HepG2 (cell line): Measurements from ENCODE around the gene TMEM135. TPM values are rescaled to one million over a fixed set of nuclear protein-coding genes. Genes with fewer than 3 reads are reported as not detected.

Experiments used
- ATAC-seq: fragments of 200-7000 bp; cut with Tn5 transposase; 3 replicates; pipeline ENCODE4 v1.9.1; 2020; ENCODE audit warnings: mild to moderate bottlenecking, moderate library complexity
- BruUV-seq: library from RNA; stranded (reverse); fragments of 400-500 nt; replicated peaks from 2 replicates; lab custom pipeline; 2021; lab: Mats Ljungman, UMichigan
- CTCF ChIA-PET: fragments of 300-600 bp; formaldehyde crosslinking; extraction: SDS; loops from one replicate; lab custom pipeline; 2021; ENCODE audit warnings: low total read pairs, inconsistent platforms, low intra/inter-chr PET ratio; lab: Yijun Ruan, JAX
- POLR2A ChIA-PET: fragments of 350-600 bp; sonication (Branson Sonifier 250); formaldehyde crosslinking; loops from one replicate; lab custom pipeline; 2020; ENCODE audit warnings: antibody characterized with exemption, inconsistent platforms; lab: Yijun Ruan, JAX
- DNase-seq: peaks from one replicate; pipeline ENCODE4 v3.0.0-alpha.2; 2015; ENCODE audit warnings: low spot score
- FAIRE-seq: peaks from 3 replicates; lab custom pipeline; 2011; peaks lifted over from hg19 to GRCh38; lab: Jason Lieb, UNC
- H2AFZ ChIP-seq: one replicate; pipeline ENCODE4 v1.6.1; 2011; ENCODE audit warnings: low read length, inconsistent platforms
- H3K27ac ChIP-seq: fragments of 300-600 bp; 3 replicates; pipeline ENCODE4 v1.8.0; 2011; ENCODE audit warnings: mixed run types, mild to moderate bottlenecking, mixed read lengths, low read length, inconsistent platforms; ENCODE audit not compliant: insufficient read depth; ENCODE audit errors: extremely low read length
- H3K27me3 ChIP-seq, 2 experiments: fragments of 200-600 bp in 1 of 2; 2 replicates in 1 of 2; 3 replicates in 1 of 2; pipeline versions ENCODE4 v1.6.0 to v1.8.0; 2011; ENCODE audit warnings: low read length in 2 of 2, mild to moderate bottlenecking in 2 of 2, moderate library complexity in 2 of 2, inconsistent platforms in 1 of 2; ENCODE audit not compliant: insufficient read depth in 2 of 2, control insufficient read depth in 1 of 2
- H3K36me3 ChIP-seq, 2 experiments: fragments of 200-600 bp in 1 of 2; replicated peaks in 1 of 2; 2 replicates in 1 of 2; 3 replicates in 1 of 2; pipeline versions ENCODE4 v1.5.1 to v1.8.0; 2011; ENCODE audit warnings: low read length in 2 of 2, inconsistent platforms in 1 of 2; ENCODE audit not compliant: insufficient read depth in 2 of 2, control insufficient read depth in 1 of 2
- H3K4me1 ChIP-seq: 2 replicates; pipeline ENCODE4 v1.5.1; 2012; ENCODE audit warnings: low read length, inconsistent platforms; ENCODE audit not compliant: insufficient read depth
- H3K4me2 ChIP-seq: 2 replicates; pipeline ENCODE4 v1.6.0; 2011; ENCODE audit warnings: low read depth, low read length, inconsistent platforms
- H3K4me3 ChIP-seq, 3 experiments: fragments of 200-600 bp in 1 of 3; sonication (generic), shearing (Covaris generic) in 1 of 3; replicated peaks in 1 of 3; 2 replicates each; pipeline ENCODE4 v1.5.1; 2011 to 2016; ENCODE audit warnings: low read length in 3 of 3, inconsistent platforms in 2 of 3, low read depth in 2 of 3, mild to moderate bottlenecking in 2 of 3, control low read depth in 1 of 3, mixed read lengths in 1 of 3; ENCODE audit not compliant: insufficient read depth in 1 of 3
- H3K79me2 ChIP-seq: one replicate; pipeline ENCODE4 v1.6.1; 2011; ENCODE audit warnings: low read length, inconsistent platforms; ENCODE audit not compliant: insufficient read depth
- H3K9ac ChIP-seq: 2 replicates; pipeline ENCODE4 v1.6.0; 2011; ENCODE audit warnings: mild to moderate bottlenecking, low read depth, low read length, inconsistent platforms; ENCODE audit not compliant: insufficient read depth
- H3K9me3 ChIP-seq: 2 replicates; pipeline ENCODE4 v1.5.1; 2012; ENCODE audit warnings: mild to moderate bottlenecking, low read length
- H4K20me1 ChIP-seq: 2 replicates; pipeline ENCODE4 v1.6.0; 2011; ENCODE audit warnings: inconsistent platforms, mild to moderate bottlenecking, low read length, moderate library complexity; ENCODE audit not compliant: insufficient read depth
- CERS6 ChIP-seq: sonication (generic); formaldehyde crosslinking; IDR thresholded peaks from 2 replicates; pipeline ENCODE4 v1.5.0; 2020; ENCODE audit warnings: missing genetic modification reagents
- MED1 ChIP-seq: sonication (generic); formaldehyde crosslinking; IDR thresholded peaks from 2 replicates; pipeline ENCODE4 v1.4.0; 2020; ENCODE audit warnings: missing genetic modification reagents
- PHF5A ChIP-seq: IDR thresholded peaks from one replicate; pipeline ENCODE4 v1.6.1; 2018; ENCODE audit warnings: low read depth, missing genetic modification reagents; ENCODE audit not compliant: unreplicated experiment
- SAFB2 ChIP-seq: sonication (generic); formaldehyde crosslinking; IDR thresholded peaks from 2 replicates; pipeline ENCODE4 v1.5.1; 2020; ENCODE audit warnings: missing genetic modification reagents, low read depth, mild to moderate bottlenecking, borderline replicate concordance
- SIX1 ChIP-seq: sonication (generic); formaldehyde crosslinking; IDR thresholded peaks from 2 replicates; pipeline ENCODE4 v1.4.0; 2020; ENCODE audit warnings: missing genetic modification reagents, borderline replicate concordance
- ZBTB38 ChIP-seq: sonication (generic); formaldehyde crosslinking; IDR thresholded peaks from 2 replicates; pipeline ENCODE4 v1.5.1; 2020; ENCODE audit warnings: mild to moderate bottlenecking, missing genetic modification reagents
- ZNF281 ChIP-seq: sonication (generic); formaldehyde crosslinking; IDR thresholded peaks from 2 replicates; pipeline ENCODE4 v1.4.0; 2020; ENCODE audit warnings: missing genetic modification reagents, borderline replicate concordance
- ZNF784 ChIP-seq: sonication (generic); formaldehyde crosslinking; IDR thresholded peaks from 2 replicates; pipeline ENCODE4 v1.5.1; 2020; ENCODE audit warnings: missing genetic modification reagents, mild to moderate bottlenecking, borderline replicate concordance
- ZZZ3 ChIP-seq: sonication (generic); formaldehyde crosslinking; IDR thresholded peaks from 2 replicates; pipeline ENCODE4 v1.4.0; 2020; ENCODE audit warnings: missing genetic modification reagents, mild to moderate bottlenecking, borderline replicate concordance
- WGBS: methylation state at CpG from one replicate; pipeline ENCODE4 v1.1.6; 2017; ENCODE audit warnings: low lambda C conversion rate; 5-methylcytosine and 5-hydroxymethylcytosine counted together
- in situ Hi-C: cut with HindIII; loops from 2 replicates; pipeline ENCODE4 v1.10.0; 2017; ENCODE audit warnings: low pct_unique_long_range_greater_than_20kb; ENCODE audit not compliant: extremely low pct_ligation_motif_present
- intact Hi-C: fragments of 100-400 bp; cut with micrococcal nuclease; formaldehyde crosslinking; loops from one replicate; pipeline ENCODE4 v1.10.0; 2022; ENCODE audit not compliant: unreplicated experiment
- polyA plus RNA-seq, 8 experiments: library from polyadenylated mRNA; depleted of rRNA in 3 of 8; stranded (reverse) in 7 of 8; unstranded in 1 of 8; fragments of >200 nt; fragmentation: Illumina TruSeq in 4 of 8; extraction: Trizol in 4 of 8; gene quantifications; 2 replicates each; pipeline versions ENCODE4 v1.2.1 to v1.2.3, GENCODE V29; 2011 to 2016; ENCODE audit warnings: low read depth in 4 of 8, missing spikeins in 1 of 8, mixed read lengths in 1 of 8; ENCODE audit not compliant: insufficient read depth in 1 of 8
- total RNA-seq, 5 experiments: library from RNA; depleted of rRNA; stranded (reverse); fragments of >200 nt; fragmentation: Illumina TruSeq; extraction: Trizol; gene quantifications; 2 replicates each; pipeline ENCODE4 v1.2.3, GENCODE V29; 2016; ENCODE audit warnings: low read depth in 1 of 5

Gene TMEM135
- total and polyA plus RNA-seq, 2 of the 13 experiments (the other 11 are each of a cell fraction or from before 2014, with no cell fraction given), result 36.6 to 88.9 TPM

GRCh38 chr11:87252869-87253268 is 215.1 kb downstream of the TMEM135 start:
- H3K4me3 ChIP-seq, result no peak overlapping the region
- FAIRE-seq (no peak), DNase-seq (no peak), ATAC-seq (no peak)
- in situ Hi-C loops, result no loop called here
- intact Hi-C loops, result no loop called here
- no peak overlapping the region for H2AFZ ChIP-seq
- no peak overlapping the region for H3K9ac ChIP-seq
- no peaks in the 10 kb centered on the region; a peak in 1 of 5 replicates for H3K36me3 ChIP-seq
- H3K4me1 ChIP-seq, result no peaks in the 10 kb centered on the region
- no TSS peak for BruUV-seq
- POLR2A ChIA-PET, result no interaction called here
- no peaks in the 10 kb centered on the region for H3K9me3 ChIP-seq
- TF ChIP-seq SIX1 (CRISPR knock-in tag), result no peak
- CTCF ChIA-PET, result no interaction called here
- no peaks in the 10 kb centered on the region for H3K27me3 ChIP-seq
- no peak overlapping the region for H3K4me2 ChIP-seq
- H4K20me1 ChIP-seq, result peaks cover 5% of the 10 kb centered on the region; the same call in 1 of the 2 replicates
- H3K27ac ChIP-seq, result no peak overlapping the region
- peaks cover 10% of the 10 kb centered on the region for H3K79me2 ChIP-seq

- FAIRE-seq, result no peak
- in situ Hi-C loops, result no loop called here
- TF ChIP-seq MED1 (CRISPR knock-in tag) (no peak), SAFB2 (no peak), PHF5A (CRISPR knock-in tag) (no peak), CERS6 (CRISPR knock-in tag) (no peak), ZNF784 (CRISPR knock-in tag) (no peak), ZBTB38 (CRISPR knock-in tag) (no peak), ZNF281 (CRISPR knock-in tag) (no peak), ZZZ3 (CRISPR knock-in tag) (no peak)
Observed at GRCh38 chr11:87254562-87254961, 216.8 kb downstream of the TMEM135 start.

More at GRCh38 chr11:87254562-87254961, 216.8 kb downstream of the TMEM135 start:
- Histone ChIP-seq H3K36me3 (no peaks in the 10 kb centered on the region; a peak in 2 of 5 replicates), H3K27ac (no peak overlapping the region), H3K4me2 (no peak overlapping the region), H3K4me1 (no peaks in the 10 kb centered on the region), H3K27me3 (no peaks in the 10 kb centered on the region), H3K79me2 (peaks cover 8% of the 10 kb centered on the region), H3K9me3 (no peaks in the 10 kb centered on the region), H2AFZ (no peak overlapping the region), H3K9ac (no peak overlapping the region), H3K4me3 (no peak overlapping the region), H4K20me1 (peaks cover 5% of the 10 kb centered on the region; the same call in 1 of the 2 replicates)
- ChIA-PET CTCF (no interaction called here), POLR2A (no interaction called here)
- intact Hi-C loops, result no loop called here
- WGBS, result 95% methylated on average over 2 of the region's 2 CpGs
- ATAC-seq (no peak), DNase-seq (no peak)
- no TSS peak for BruUV-seq
